Measurements from ENCODE around the gene GPHB5.

DNA sequence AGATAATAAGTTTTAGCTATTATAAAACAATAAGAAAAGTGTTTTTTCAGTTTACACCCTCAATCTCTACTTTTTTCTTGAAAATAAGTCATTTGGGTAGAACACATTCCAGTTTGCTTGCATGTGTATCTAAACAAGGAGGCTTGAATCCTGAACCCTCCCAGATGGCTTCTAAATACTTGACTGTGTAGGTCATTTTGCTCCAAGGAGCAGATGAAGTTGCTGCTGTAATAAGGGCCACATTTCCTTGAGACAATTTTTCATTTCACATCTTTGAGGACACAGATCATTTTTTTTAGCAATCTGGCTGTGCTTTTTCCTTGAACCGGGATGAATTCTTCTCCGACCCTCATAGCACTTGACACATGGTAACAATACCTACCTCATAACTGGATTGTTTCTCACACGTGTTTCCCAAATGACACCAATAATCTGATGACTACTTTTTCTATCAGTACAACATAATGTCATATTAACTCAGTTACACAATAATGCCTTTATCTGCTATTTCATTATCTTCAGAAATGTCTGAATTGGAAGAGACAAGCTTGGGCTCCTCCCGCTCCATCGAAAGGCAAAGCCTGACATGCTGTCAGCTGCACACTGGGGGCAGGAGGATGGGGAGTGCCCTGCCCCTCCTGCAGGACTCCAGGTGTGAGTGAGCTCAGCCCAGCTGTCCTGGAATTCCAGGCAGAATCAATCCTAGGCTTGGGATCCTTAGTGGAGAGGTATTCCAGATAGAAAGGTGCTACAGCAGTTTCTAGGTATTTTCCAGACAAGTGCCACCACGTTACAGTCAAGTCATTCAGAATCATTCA lies 30.9 kb downstream of the GPHB5 start:
- TF ChIP-seq FOXA1 (IDR thresholded peaks at IDR 0.05; ENCODE audit: borderline replicate concordance) (no peak), GABPB2 (CRISPR knock-in tag; conservative IDR thresholded peaks at IDR 0.05) (no peak), ZKSCAN1 (IDR thresholded peaks at IDR 0.05; ENCODE audit: low read depth, low read length) (no peak), SNRNP70 (optimal IDR thresholded peaks at IDR 0.05; ENCODE audit: low read depth, low read length) (no peak), SP2 (IDR thresholded peaks at IDR 0.05; ENCODE audit: extremely low read depth, low read depth, low read length, poor library complexity, severe bottlenecking) (no peak)

All from K562 (cell line).